Colonic mucosa (tissue), 4 donors: ENCODE measurements around the gene NUDT4. TPM values are rescaled to one million over a fixed set of nuclear protein-coding genes. Genes with fewer than 3 reads are reported as not detected.
A peak's percentile ranks its signal among the peaks of the same experiment; 100 is the strongest.

Experiments
- DNase-seq: peaks from one replicate; pipeline ENCODE4 v3.0.0-alpha.2; 2020
- H3K27ac ChIP-seq: fragments of 200-600 bp; one replicate; pipeline ENCODE4 v1.8.0; 2021
- H3K27me3 ChIP-seq: fragments of 200-600 bp; one replicate; pipeline ENCODE4 v1.8.0; 2021
- H3K36me3 ChIP-seq: fragments of 200-600 bp; one replicate; pipeline ENCODE4 v1.8.0; 2021
- H3K4me1 ChIP-seq: fragments of 200-600 bp; one replicate; pipeline ENCODE4 v1.8.0; 2021; ENCODE audit warnings: mild to moderate bottlenecking
- H3K4me3 ChIP-seq: fragments of 200-600 bp; one replicate; pipeline ENCODE4 v1.8.0; 2021
- H3K9ac ChIP-seq, 2 donors: one replicate each; pipeline ENCODE4 v1.7.0; 2013; ENCODE audit warnings: control low read depth in 2 of 2, low read depth in 2 of 2, low read length in 2 of 2
- H3K9me3 ChIP-seq: fragments of 200-600 bp; one replicate; pipeline ENCODE4 v1.8.0; 2021
- intact Hi-C: fragments of 100-400 bp; cut with DNase I; formaldehyde crosslinking; loops from one replicate; pipeline ENCODE4 v1.14.1; 2022
- total RNA-seq, 2 donors: library from RNA; stranded (reverse); fragmentation: NEBNext Ultra II Directional in 1 of 2; extraction: Animal tissue kit (Norgen Biotek cat#: 25700) in 1 of 2; gene quantifications; one replicate each; pipeline ENCODE4 v1.2.1, GENCODE V29; 2021
- TF ChIP-seq, protein P1 (sequence below): fragments of 200-600 bp; IDR thresholded peaks from one replicate; pipeline ENCODE4 v1.8.0; 2022; ENCODE audit warnings: antibody characterized with exemption, mild to moderate bottlenecking
- donor health status: healthy.
- donor health status: DM: no; HTN: no; CAD: no.
- donor health status: DM: no; HTN: no; CAD: no.

NUDT4 gene
- total RNA-seq, 2 donors from 2014 or later: 84.5 to 102 TPM

DNA sequence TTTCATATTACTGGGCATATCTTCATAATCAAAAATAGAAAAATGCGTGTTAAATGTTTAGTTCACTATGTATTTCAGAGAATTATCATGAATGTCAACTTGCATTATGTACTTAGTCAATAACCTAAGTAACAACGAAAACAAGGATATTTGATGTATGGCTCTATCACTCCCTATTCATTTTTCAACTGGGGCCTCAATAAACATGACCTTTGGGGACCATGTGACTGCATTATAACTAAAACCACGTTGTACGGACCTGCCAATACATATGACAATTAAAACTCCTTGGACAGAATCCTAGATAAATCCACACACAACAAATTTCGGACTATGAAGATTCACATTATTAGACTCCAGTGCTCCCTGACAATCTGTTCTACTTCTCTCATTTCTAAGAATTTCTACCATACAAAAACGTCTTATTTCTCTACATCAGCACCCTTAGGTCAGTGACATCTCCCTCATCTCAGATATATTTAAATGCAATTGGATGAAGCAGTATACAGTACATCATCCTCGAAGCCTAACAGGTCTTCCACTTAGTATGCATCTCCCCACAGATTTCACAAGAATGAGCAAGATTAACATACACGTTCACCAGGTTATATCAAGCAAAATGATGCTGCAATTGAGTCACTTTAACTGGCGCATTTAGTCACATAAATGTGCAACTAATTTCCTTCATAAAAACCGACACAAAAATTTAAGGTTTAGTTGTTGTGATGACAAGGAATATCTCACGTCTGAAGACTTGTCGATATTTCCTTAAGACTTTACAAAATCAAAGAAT is 62.5 kb downstream of the NUDT4 start:
- DNase-seq: no peak
- Histone ChIP-seq H3K4me3 (peak overlapping the region; percentile 96), H3K9ac (peak overlapping the region; percentile 78 to 97), H3K27ac (peak overlapping the region; percentile 82), H3K36me3 (no peaks in the 10 kb centered on the region), H3K27me3 (no peaks in the 10 kb centered on the region), H3K4me1 (peaks cover 18% of the 10 kb centered on the region), H3K9me3 (no peaks in the 10 kb centered on the region)
- TF ChIP-seq, protein P1, sequence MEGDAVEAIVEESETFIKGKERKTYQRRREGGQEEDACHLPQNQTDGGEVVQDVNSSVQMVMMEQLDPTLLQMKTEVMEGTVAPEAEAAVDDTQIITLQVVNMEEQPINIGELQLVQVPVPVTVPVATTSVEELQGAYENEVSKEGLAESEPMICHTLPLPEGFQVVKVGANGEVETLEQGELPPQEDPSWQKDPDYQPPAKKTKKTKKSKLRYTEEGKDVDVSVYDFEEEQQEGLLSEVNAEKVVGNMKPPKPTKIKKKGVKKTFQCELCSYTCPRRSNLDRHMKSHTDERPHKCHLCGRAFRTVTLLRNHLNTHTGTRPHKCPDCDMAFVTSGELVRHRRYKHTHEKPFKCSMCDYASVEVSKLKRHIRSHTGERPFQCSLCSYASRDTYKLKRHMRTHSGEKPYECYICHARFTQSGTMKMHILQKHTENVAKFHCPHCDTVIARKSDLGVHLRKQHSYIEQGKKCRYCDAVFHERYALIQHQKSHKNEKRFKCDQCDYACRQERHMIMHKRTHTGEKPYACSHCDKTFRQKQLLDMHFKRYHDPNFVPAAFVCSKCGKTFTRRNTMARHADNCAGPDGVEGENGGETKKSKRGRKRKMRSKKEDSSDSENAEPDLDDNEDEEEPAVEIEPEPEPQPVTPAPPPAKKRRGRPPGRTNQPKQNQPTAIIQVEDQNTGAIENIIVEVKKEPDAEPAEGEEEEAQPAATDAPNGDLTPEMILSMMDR: no peak
- intact Hi-C loops: no loop called here

DNA sequence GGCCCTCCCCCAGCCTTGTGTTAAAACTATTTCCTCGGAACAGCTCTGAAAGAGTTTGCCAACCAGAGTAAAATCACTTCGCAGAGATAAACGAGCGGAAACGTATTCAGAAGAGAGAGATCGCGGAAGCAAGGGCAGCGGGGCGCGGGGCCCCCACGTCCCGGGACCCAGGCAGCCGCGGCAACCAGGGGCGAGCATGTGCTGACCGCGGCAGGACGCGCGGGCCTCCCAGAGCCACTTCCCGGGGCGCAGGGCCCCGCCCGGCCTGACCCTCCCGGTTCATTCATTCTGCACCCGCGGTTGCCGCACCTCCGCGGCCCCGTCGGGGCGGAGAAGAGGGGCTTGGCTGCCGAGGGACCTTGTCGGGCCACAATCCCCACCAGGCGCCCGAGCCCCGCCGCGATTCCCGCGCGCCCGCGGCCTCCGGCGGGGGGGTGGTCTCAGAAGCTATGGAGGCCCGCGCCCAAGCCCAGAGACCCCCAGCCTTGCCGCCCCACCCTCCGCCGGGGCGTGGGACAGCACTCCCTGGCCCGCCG is 63.4 kb downstream of the NUDT4 start:
- Histone ChIP-seq H3K4me1 (peaks cover 18% of the 10 kb centered on the region), H3K4me3 (peak overlapping the region; percentile 96)

DNA sequence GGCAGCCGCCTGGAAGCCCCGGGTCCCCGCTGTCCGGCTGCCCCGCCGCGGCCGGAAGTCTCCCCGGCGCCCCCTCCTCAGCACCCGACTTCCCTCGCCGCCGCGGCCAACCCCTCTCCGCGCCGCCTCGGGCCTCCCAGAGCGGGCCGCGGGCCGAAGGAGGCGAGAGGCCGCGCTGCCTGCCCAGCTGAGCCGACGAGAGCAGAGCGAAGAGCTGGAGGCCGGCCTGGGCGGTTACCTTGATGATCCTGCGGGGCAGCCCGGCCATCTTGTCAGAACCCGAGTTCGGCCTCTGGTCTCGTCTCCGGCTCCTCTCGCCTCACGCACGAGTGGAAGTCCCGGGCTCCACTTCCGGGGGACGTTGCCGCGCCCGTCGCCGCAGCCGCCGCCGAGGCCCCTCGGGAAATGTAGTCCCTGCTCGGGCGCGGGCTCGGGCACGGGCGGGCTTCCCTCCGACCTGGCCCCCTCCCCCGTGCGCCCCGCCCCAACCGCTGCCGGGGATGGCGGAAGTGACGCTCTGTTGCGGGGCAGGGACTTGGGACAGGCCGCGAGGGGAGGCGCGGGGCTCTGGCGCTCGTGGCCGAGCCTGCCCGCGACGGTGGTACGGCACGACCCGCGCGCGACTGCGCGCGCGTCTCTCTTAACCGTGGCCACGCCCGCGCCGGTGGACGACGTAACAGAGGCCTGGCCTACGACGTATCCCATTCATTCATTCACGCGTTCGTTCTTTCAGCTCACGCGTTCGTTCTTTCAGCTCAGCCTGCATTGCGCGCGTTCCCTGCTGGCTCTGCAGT is 64.1 kb downstream of the NUDT4 start, which contains the start of gene UBE2N:
Gene UBE2N, minus strand, starts transcription at position 331 of the 794 bp plus-strand sequence. Its CDS starts 63 bp downstream, at position 268.
- intact Hi-C loops: no loop called here
- Histone ChIP-seq H3K27ac (peak within 1 kb of the TSS; percentile 82), H3K36me3 (no peaks in the 10 kb centered on the region), H3K9me3 (no peaks in the 10 kb centered on the region), H3K4me1 (peaks cover 18% of the 10 kb centered on the region), H3K9ac (peak within 1 kb of the TSS; percentile 95 to 97), H3K27me3 (no peaks in the 10 kb centered on the region), H3K4me3 (peak within 1 kb of the TSS; percentile 96)
- peak; percentile 97 for DNase-seq
- TF ChIP-seq, protein P1: no peak

More for the DNA sequence above, 63.4 kb downstream of the NUDT4 start:
- intact Hi-C loops: no loop called here
- Histone ChIP-seq H3K9ac (peak overlapping the region; percentile 78 to 97), H3K9me3 (no peaks in the 10 kb centered on the region), H3K36me3 (no peaks in the 10 kb centered on the region), H3K27ac (peak overlapping the region; percentile 82), H3K27me3 (no peaks in the 10 kb centered on the region)
- peak; percentile 50 for DNase-seq
- TF ChIP-seq, protein P1: no peak

DNA sequence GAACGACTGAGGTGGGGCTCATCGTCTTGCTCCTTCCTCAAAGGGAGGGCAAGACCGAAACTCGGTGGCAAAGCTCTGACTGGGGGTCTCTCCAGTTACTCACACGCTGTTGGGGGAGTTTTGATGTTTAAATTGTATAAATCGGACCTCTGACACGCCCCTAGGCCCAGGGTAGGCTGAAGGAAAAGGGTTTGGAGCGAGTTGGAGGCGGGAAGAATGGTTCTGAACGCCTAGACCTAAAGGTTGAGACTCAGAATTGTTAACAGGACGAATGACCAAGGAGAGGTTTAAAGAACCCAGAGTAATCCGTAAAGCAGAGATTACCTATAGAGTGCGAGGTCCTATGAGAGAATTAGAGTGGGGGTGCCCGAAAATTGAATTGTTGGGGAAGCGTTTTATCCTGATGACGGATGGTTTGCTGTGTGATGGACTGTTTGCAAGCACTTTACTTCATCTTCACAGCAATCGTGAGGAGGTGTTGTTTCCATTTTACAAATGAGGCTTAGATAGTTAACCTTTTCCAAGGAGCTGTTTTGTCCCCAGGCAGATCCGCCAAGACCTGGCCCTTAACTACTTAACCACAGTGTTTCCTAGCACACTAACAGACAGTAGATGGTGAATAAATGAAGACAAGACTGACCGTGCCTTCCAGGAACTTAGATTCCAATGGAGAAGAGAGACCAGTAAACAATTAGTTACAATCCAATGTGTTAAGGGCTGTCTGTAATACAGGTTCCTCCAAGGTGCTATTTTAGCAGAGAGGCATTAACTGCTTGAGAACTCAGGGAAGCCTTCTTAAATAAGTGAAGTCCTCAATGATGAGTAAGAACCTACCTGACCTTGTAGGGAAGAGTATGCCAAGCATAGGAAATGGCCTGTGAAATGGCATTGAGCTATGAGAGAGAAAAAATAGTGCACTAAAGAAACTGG is 65.0 kb downstream of the NUDT4 start:
- TF ChIP-seq, protein P1: no peak
- intact Hi-C loops: no loop called here
- Histone ChIP-seq H3K27me3 (no peaks in the 10 kb centered on the region), H3K36me3 (no peaks in the 10 kb centered on the region), H3K9me3 (no peaks in the 10 kb centered on the region), H3K27ac (peak overlapping the region; percentile 82), H3K4me1 (peaks cover 14% of the 10 kb centered on the region), H3K9ac (peak overlapping the region; percentile 83 to 95), H3K4me3 (peak overlapping the region; percentile 96)
- no peak for DNase-seq
